Tibial nerve (tissue), 4 donors: ENCODE measurements around the gene MTCH1. TPM values are rescaled to one million over a fixed set of nuclear protein-coding genes. Genes with fewer than 3 reads are reported as not detected.
A peak's percentile ranks its signal among the peaks of the same experiment; 100 is the strongest.

ENCODE experiments used
- DNase-seq, 2 donors: peaks; one replicate each; pipeline ENCODE4 v3.0.0-alpha.2; 2019; ENCODE audit warnings: low spot score in 2 of 2
- H3K27ac ChIP-seq, 4 donors: fragments of 200-600 bp; sonication (generic) in 3 of 4; one replicate each; pipeline ENCODE4 v1.5.1; 2017 to 2019; ENCODE audit warnings: mild to moderate bottlenecking in 1 of 4
- H3K27me3 ChIP-seq, 2 donors: fragments of 200-600 bp; sonication (generic) in 1 of 2; one replicate each; pipeline versions ENCODE4 v1.5.1 to v1.6.0; 2017 to 2019
- H3K36me3 ChIP-seq, 3 donors: fragments of 200-600 bp; sonication (generic); one replicate each; pipeline ENCODE4 v1.5.1; 2018 to 2019
- H3K4me1 ChIP-seq, 4 donors: fragments of 200-600 bp; sonication (generic) in 3 of 4; one replicate each; pipeline ENCODE4 v1.5.1; 2017 to 2019
- H3K4me3 ChIP-seq, 4 donors: fragments of 200-600 bp; sonication (generic) in 3 of 4; one replicate each; pipeline ENCODE4 v1.5.1; 2017 to 2019; ENCODE audit warnings: mild to moderate bottlenecking in 1 of 4, moderate library complexity in 1 of 4
- H3K9me3 ChIP-seq, 4 donors: fragments of 200-600 bp; sonication (generic) in 3 of 4; one replicate each; pipeline ENCODE4 v1.5.1; 2017 to 2019
- EP300 ChIP-seq, 2 donors: sonication (generic); formaldehyde crosslinking; IDR thresholded peaks; one replicate each; pipeline ENCODE4 v1.6.1; 2017; ENCODE audit warnings: antibody characterized with exemption in 2 of 2, mild to moderate bottlenecking in 1 of 2
- POLR2A ChIP-seq, 2 donors: fragments of 450-650 bp; IDR thresholded peaks; one replicate each; pipeline ENCODE4 v1.6.1; 2017; ENCODE audit warnings: antibody characterized with exemption in 2 of 2, mild to moderate bottlenecking in 2 of 2, moderate library complexity in 2 of 2
- WGBS, 2 donors: methylation state at CpG; one replicate each; pipeline ENCODE4 v1.1.5; 2018; 5-methylcytosine and 5-hydroxymethylcytosine counted together
- total RNA-seq, 4 donors: library from RNA; depleted of rRNA; stranded (reverse); fragments of >200 nt; gene quantifications; one replicate each; pipeline ENCODE4 v1.1.0, GENCODE V29; 2016
- TF ChIP-seq, protein P1 (sequence below), 5 experiments: fragments of 200-600 bp in 3 of 5; fragments of 450-650 bp in 2 of 5; sonication (generic) in 3 of 5; IDR thresholded peaks; one replicate each; pipeline ENCODE4 v1.5.1; 2016 to 2019; ENCODE audit warnings: antibody characterized with exemption in 5 of 5, mild to moderate bottlenecking in 3 of 5, moderate library complexity in 2 of 5

Gene MTCH1
- total RNA-seq, 4 donors from 2014 or later: 277 to 347 (median 301) TPM

DNA sequence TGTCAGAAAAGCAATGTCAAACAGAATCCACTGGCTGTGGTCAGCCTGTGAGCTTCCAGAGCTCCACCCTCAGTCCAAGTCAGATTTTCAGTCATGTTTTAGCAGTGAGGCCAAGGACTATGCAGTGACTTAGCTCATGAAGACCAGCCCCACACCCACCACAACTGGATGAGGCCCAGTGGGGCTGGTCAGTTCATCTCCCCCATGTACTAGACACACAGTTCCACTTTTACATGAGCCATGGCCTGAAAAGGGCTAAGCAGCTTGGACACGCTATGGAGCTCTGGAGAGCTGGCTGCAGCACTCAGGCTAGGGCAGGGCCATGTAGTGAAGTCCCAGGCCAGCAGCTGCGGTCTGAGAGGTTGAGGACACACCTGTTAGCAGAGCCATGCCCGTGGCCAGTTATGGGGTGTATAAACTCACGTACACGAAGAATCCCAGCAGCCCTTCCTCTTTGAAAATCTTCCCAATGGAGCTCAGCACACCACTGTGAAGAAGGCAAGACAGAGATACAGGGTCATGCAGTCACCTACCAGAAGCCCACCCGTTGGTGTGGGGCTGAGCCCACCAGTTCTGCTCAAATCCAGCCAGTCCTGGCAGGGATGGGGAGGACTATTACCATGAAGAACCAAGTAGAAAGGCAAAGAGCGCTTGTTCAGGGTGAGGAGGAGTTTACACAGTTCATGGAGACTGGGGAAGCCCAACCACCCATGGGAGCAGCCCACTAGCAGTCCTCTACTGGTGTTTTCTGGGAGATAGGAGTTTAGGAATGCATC is 10.6 kb downstream of the MTCH1 start:
- no peaks in the 10 kb centered on the region for H3K27me3 ChIP-seq
- TF ChIP-seq, protein P1, sequence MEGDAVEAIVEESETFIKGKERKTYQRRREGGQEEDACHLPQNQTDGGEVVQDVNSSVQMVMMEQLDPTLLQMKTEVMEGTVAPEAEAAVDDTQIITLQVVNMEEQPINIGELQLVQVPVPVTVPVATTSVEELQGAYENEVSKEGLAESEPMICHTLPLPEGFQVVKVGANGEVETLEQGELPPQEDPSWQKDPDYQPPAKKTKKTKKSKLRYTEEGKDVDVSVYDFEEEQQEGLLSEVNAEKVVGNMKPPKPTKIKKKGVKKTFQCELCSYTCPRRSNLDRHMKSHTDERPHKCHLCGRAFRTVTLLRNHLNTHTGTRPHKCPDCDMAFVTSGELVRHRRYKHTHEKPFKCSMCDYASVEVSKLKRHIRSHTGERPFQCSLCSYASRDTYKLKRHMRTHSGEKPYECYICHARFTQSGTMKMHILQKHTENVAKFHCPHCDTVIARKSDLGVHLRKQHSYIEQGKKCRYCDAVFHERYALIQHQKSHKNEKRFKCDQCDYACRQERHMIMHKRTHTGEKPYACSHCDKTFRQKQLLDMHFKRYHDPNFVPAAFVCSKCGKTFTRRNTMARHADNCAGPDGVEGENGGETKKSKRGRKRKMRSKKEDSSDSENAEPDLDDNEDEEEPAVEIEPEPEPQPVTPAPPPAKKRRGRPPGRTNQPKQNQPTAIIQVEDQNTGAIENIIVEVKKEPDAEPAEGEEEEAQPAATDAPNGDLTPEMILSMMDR (IDR thresholded peaks at IDR 0.05): no peak
- TF ChIP-seq EP300 (IDR thresholded peaks at IDR 0.05) (no peak), POLR2A (IDR thresholded peaks at IDR 0.05) (no peak)
- 82 to 97% methylated on average over 6 to 7 of the region's 7 CpGs for WGBS, 2 donors
- no peak for DNase-seq
- H3K9me3 ChIP-seq: no peaks in the 10 kb centered on the region
- H3K27ac ChIP-seq: peak overlapping the region in 2 of 4 donors; percentile 11 to 57
- peaks cover 20 to 84% (median 35%) of the 10 kb centered on the region in 3 donors for H3K36me3 ChIP-seq
- no peak overlapping the region for H3K4me3 ChIP-seq
- H3K4me1 ChIP-seq: peaks cover 0 to 73% (median 11%) of the 10 kb centered on the region in 4 donors

DNA sequence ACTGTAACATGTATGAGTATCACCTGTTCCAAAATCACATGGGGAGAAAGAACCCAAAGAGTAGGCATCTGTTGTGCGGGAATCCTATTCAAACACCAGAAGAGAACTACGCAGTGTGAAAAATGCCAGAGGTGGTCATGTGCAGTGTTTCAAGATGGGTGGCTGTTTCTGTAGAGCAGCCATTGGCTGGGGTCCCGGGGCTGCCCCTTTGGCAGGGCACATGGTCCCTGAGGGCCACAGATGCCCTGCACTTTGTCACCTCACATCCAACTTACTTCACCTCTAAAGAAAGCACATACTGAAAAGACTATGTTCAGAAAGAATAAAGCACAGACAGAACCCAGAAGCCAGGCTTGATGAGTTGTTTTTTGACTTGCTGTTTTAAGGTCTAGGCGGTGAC is 12.3 kb downstream of the MTCH1 start:
- TF ChIP-seq EP300 (IDR thresholded peaks at IDR 0.05): no peak
- TF ChIP-seq, protein P1 (IDR thresholded peaks at IDR 0.05): no peak
- no peak for TF ChIP-seq POLR2A (IDR thresholded peaks at IDR 0.05)
- WGBS, 2 donors: 89 to 93% methylated on average over 4 of the region's 4 CpGs
- Histone ChIP-seq H3K4me3 (no peak overlapping the region), H3K4me1 (peaks cover 0 to 74% (median 4%) of the 10 kb centered on the region in 4 donors), H3K36me3 (peaks cover 24 to 99% (median 53%) of the 10 kb centered on the region in 3 donors), H3K27me3 (no peaks in the 10 kb centered on the region), H3K9me3 (no peaks in the 10 kb centered on the region), H3K27ac (peak overlapping the region in 2 of 4 donors; percentile 50 to 57)
- no peak for DNase-seq

DNA sequence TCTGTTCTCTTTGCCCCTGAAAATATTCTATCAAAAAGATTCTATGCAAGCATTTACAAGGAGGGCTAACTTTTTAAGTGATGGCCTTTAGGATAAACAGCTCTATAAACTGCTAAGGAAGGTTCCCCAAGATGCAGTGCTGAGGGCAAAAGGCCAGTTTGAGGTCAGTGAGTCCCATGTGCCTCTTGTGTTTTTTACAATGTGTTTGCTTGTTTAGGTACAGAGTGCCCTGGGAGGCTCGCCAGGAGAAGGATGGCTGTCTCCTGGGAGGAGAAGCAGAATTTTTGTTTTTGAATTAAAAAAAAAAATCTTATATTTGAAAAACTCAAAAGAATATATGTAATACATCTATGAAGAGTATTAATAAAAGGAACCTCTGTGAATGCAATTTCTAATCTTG is 12.8 kb downstream of the MTCH1 start:
- peak overlapping the region in 2 of 4 donors; percentile 75 to 79 for H3K27ac ChIP-seq
- no peaks in the 10 kb centered on the region for H3K27me3 ChIP-seq
- TF ChIP-seq EP300 (IDR thresholded peaks at IDR 0.05) (no peak), POLR2A (IDR thresholded peaks at IDR 0.05) (no peak)
- TF ChIP-seq, protein P1 (IDR thresholded peaks at IDR 0.05): no peak
- H3K4me3 ChIP-seq: no peak overlapping the region
- no peak for DNase-seq
- WGBS, 2 donors: 47 to 59% methylated on average over 1 of the region's 1 CpG
- H3K9me3 ChIP-seq: no peaks in the 10 kb centered on the region
- H3K36me3 ChIP-seq: peaks cover 24 to 100% (median 53%) of the 10 kb centered on the region in 3 donors
- peaks cover 0 to 74% (median 4%) of the 10 kb centered on the region in 4 donors for H3K4me1 ChIP-seq

DNA sequence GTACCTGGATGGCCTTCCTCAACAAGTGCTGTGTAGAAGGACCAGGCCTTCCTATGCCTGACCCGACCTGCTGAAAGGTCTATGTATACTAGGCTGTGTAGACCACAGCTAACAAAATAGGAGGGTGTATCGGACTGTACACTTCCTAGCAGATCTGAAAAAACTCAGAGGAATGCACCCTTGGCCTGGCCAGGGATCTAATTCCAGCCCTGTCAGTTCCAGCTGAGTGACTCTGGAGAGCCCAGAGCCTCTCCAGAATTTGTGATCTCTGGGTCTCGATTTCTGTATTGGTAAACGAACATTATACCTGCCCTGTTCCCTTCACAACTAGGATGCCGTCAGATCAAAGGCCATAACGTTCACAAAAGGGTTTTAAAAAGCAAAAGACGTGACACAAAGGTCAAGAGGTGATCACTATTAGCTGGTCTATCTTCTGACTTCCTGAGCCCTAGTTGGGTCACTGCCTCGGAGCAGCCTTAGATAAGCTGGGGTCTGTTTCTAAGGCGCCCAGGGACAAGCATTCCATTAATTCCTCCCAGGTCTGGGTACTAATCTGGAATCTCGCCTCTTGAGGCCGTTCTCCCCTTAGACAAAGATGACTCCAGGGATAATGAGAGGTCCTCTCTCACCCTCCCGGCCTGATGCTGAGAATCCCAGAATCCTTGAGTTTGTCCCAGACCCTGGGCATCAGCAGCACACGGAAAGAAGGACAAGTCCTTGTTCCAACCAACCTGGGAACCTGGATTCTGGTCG is 13.9 kb downstream of the MTCH1 start:
- H3K36me3 ChIP-seq: peaks cover 24 to 100% (median 52%) of the 10 kb centered on the region in 3 donors
- WGBS, 2 donors: 83% methylated on average over 14 of the region's 14 CpGs
- peak overlapping the region; percentile 14 to 79 (median 48) for H3K27ac ChIP-seq

More for the DNA sequence above, 13.9 kb downstream of the MTCH1 start:
- H3K9me3 ChIP-seq: no peaks in the 10 kb centered on the region
- H3K4me3 ChIP-seq: no peak overlapping the region
- no peak for TF ChIP-seq POLR2A (IDR thresholded peaks at IDR 0.05)
- TF ChIP-seq EP300 (IDR thresholded peaks at IDR 0.05): no peak
- TF ChIP-seq, protein P1 (IDR thresholded peaks at IDR 0.05): no peak
- H3K4me1 ChIP-seq: peaks cover 0 to 67% (median 4%) of the 10 kb centered on the region in 4 donors
- H3K27me3 ChIP-seq: no peaks in the 10 kb centered on the region
- no peak for DNase-seq
